ENCODE results near the gene CAPZA2.
"Not testable (repeated sequence)": the region's sequence is repeated elsewhere in the genome, so short reads cannot be mapped to it uniquely, and the experiment has no call there.

Gene CAPZA2

GRCh38 chr7:116971153-116971552, 108.8 kb downstream of the CAPZA2 start:
- H3K9ac ChIP-seq (ENCODE audit: low read length); H3K4me3 ChIP-seq (ENCODE audit: low read length); H3K9me3 ChIP-seq (ENCODE audit: control insufficient read depth, low read length); H3K27me3 ChIP-seq (replicated peaks; ENCODE audit: control insufficient read depth, insufficient read depth, low read length); H3K36me3 ChIP-seq (ENCODE audit: control insufficient read depth, insufficient read depth, low read length, severe bottlenecking); DNase-seq (ENCODE audit: low read depth): not testable (repeated sequence)
- H3K4me1 ChIP-seq (ENCODE audit: control insufficient read depth, insufficient read depth, low read length) = peaks cover 11% of the 10 kb centered on the region

Measured in adipocyte (in vitro differentiated cells).